ENCODE measurements around the gene TMC3. TPM values are rescaled to one million over a fixed set of nuclear protein-coding genes. Genes with fewer than 3 reads are reported as not detected.

The TMC3 gene
- total RNA-seq, 6 experiments from 2014 or later, result 0.11 TPM; not detected in 5

- H3K36me3 ChIP-seq, result no peaks in the 10 kb centered on the region
- TF ChIP-seq POLR2A (IDR thresholded peaks at IDR 0.05), result no peak
- TF ChIP-seq, protein P1, sequence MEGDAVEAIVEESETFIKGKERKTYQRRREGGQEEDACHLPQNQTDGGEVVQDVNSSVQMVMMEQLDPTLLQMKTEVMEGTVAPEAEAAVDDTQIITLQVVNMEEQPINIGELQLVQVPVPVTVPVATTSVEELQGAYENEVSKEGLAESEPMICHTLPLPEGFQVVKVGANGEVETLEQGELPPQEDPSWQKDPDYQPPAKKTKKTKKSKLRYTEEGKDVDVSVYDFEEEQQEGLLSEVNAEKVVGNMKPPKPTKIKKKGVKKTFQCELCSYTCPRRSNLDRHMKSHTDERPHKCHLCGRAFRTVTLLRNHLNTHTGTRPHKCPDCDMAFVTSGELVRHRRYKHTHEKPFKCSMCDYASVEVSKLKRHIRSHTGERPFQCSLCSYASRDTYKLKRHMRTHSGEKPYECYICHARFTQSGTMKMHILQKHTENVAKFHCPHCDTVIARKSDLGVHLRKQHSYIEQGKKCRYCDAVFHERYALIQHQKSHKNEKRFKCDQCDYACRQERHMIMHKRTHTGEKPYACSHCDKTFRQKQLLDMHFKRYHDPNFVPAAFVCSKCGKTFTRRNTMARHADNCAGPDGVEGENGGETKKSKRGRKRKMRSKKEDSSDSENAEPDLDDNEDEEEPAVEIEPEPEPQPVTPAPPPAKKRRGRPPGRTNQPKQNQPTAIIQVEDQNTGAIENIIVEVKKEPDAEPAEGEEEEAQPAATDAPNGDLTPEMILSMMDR (IDR thresholded peaks at IDR 0.05), result no peak
- no peaks in the 10 kb centered on the region for H3K27me3 ChIP-seq
- DNase-seq (no peak), ATAC-seq (no peak)
- H3K4me3 ChIP-seq, result no peak overlapping the region
- 69% methylated on average over 5 of the region's 5 CpGs for WGBS (ENCODE audit: insufficient coverage, low coverage, low lambda C conversion rate, missing lambda C conversion rate)
- H3K9me3 ChIP-seq, result no peaks in the 10 kb centered on the region
- intact Hi-C loops (cut with DNase I), result no loop called here
- peaks cover 0 to 6% (median 0%) of the 10 kb centered on the region in 4 donors for H3K4me1 ChIP-seq
- H3K27ac ChIP-seq, result no peak overlapping the region
These were observed 837 bp downstream of the TMC3 start for GRCh38 chr15:81373176-81373575.

GRCh38 chr15:81372575-81372974, 1.4 kb downstream of the TMC3 start:
- intact Hi-C loops (cut with DNase I), result no loop called here
- peaks cover 0 to 6% (median 0%) of the 10 kb centered on the region in 4 donors for H3K4me1 ChIP-seq
- DNase-seq, result no peak
- no peaks in the 10 kb centered on the region for H3K36me3 ChIP-seq
- no peaks in the 10 kb centered on the region for H3K9me3 ChIP-seq
- no peak overlapping the region for H3K4me3 ChIP-seq
- TF ChIP-seq POLR2A (IDR thresholded peaks at IDR 0.05), result no peak
- TF ChIP-seq, protein P1 (IDR thresholded peaks at IDR 0.05), result no peak
- ATAC-seq, result no peak
- H3K27ac ChIP-seq, result no peak overlapping the region
- no peaks in the 10 kb centered on the region for H3K27me3 ChIP-seq
- WGBS (ENCODE audit: insufficient coverage, low coverage, low lambda C conversion rate, missing lambda C conversion rate), result 73% methylated on average over 3 of the region's 3 CpGs

- no peak overlapping the region for H3K27ac ChIP-seq
- WGBS (ENCODE audit: insufficient coverage, low coverage, low lambda C conversion rate, missing lambda C conversion rate), result 79% methylated on average over 5 of the region's 5 CpGs
- H3K4me1 ChIP-seq, result no peaks in the 10 kb centered on the region
- DNase-seq (no peak), ATAC-seq (no peak)
- no peak overlapping the region for H3K4me3 ChIP-seq
- no peaks in the 10 kb centered on the region for H3K9me3 ChIP-seq
- intact Hi-C loops (cut with DNase I), result no loop called here
- peaks cover 0 to 21% (median 3%) of the 10 kb centered on the region in 4 donors for H3K36me3 ChIP-seq
- no peaks in the 10 kb centered on the region for H3K27me3 ChIP-seq
- TF ChIP-seq POLR2A (IDR thresholded peaks at IDR 0.05), result no peak
- TF ChIP-seq, protein P1 (IDR thresholded peaks at IDR 0.05), result no peak
These were observed 10.1 kb downstream of the TMC3 start for GRCh38 chr15:81363718-81364500.

DNA sequence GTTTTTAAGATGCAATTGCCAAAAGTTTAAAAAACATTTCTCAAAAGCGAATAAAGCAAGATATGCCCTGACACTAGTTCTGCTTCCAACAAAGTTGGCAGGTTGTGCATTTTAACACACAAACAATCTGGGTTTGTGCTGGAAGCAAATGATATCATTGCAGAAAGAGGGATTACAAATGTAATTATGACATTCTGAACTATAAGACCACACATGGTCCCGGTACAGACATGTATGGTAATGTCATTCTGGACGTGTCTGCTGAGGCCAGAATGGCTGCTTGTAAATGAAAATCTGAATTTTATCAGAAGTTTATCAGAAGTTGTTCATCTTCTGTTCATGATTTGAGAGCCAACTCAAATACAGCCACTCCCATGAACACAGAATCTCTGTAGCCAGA, 10.7 kb downstream of the TMC3 start:
- no peak overlapping the region for H3K4me3 ChIP-seq
- intact Hi-C loops (cut with DNase I), result no loop called here
- H3K9me3 ChIP-seq, result no peaks in the 10 kb centered on the region
- WGBS (ENCODE audit: insufficient coverage, low coverage, low lambda C conversion rate, missing lambda C conversion rate), result 98% methylated on average over 3 of the region's 3 CpGs
- no peak overlapping the region for H3K27ac ChIP-seq
- H3K4me1 ChIP-seq, result no peaks in the 10 kb centered on the region
- H3K36me3 ChIP-seq, result peaks cover 0 to 21% (median 3%) of the 10 kb centered on the region in 4 donors
- H3K27me3 ChIP-seq, result no peaks in the 10 kb centered on the region
- ATAC-seq, result no peak
- no peak for DNase-seq
- TF ChIP-seq, protein P1 (IDR thresholded peaks at IDR 0.05), result no peak
